ENCODE data around the gene ACKR4. TPM values are rescaled to one million over a fixed set of nuclear protein-coding genes. Genes with fewer than 3 reads are reported as not detected.

The ACKR4 gene
- total RNA-seq, 1 experiment from 2014 or later = not detected

DNA sequence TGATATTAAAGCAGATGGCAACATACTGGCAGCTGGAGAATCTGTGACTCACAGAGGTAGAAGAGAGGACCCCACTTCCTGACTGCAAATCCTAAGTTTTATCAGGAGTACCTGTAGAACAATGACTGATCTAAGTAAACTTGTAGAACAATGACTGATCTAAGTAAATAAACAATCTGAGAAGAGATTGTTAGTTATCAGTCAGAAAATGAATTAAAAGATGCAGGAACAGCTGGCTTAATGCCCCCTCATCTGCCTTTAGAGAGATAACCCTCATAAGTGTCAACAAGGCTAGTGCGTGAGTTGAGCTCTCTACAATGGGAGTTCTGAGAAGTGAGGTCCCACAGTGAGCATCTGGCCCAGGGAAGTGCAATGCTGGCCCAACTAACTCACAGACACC is 48.0 kb downstream of the ACKR4 start:
- TF ChIP-seq EZH2phosphoT487 (IDR thresholded peaks at IDR 0.05; ENCODE audit: borderline replicate concordance, low read length) = no peak
- TF ChIP-seq EZH2 (IDR thresholded peaks at IDR 0.05; ENCODE audit: low read length, unreplicated experiment) = no peak
- TF ChIP-seq, protein P1, sequence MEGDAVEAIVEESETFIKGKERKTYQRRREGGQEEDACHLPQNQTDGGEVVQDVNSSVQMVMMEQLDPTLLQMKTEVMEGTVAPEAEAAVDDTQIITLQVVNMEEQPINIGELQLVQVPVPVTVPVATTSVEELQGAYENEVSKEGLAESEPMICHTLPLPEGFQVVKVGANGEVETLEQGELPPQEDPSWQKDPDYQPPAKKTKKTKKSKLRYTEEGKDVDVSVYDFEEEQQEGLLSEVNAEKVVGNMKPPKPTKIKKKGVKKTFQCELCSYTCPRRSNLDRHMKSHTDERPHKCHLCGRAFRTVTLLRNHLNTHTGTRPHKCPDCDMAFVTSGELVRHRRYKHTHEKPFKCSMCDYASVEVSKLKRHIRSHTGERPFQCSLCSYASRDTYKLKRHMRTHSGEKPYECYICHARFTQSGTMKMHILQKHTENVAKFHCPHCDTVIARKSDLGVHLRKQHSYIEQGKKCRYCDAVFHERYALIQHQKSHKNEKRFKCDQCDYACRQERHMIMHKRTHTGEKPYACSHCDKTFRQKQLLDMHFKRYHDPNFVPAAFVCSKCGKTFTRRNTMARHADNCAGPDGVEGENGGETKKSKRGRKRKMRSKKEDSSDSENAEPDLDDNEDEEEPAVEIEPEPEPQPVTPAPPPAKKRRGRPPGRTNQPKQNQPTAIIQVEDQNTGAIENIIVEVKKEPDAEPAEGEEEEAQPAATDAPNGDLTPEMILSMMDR (conservative IDR thresholded peaks at IDR 0.05; ENCODE audit: low read depth, low read length) = no peak
- peaks cover 7% of the 10 kb centered on the region for H3K4me1 ChIP-seq (ENCODE audit: insufficient read depth, low read length)
- H3F3A ChIP-seq (ENCODE audit: low read length, unreplicated experiment) = no peaks in the 10 kb centered on the region
- H3K9ac ChIP-seq (ENCODE audit: low read length) = no peak overlapping the region
- POLR2A ChIA-PET (ENCODE audit: unreplicated experiment) = no interaction called here
- no peak overlapping the region for H2AFZ ChIP-seq (ENCODE audit: low read length)
- intact Hi-C loops (cut with micrococcal nuclease) = no loop called here
- H3K27ac ChIP-seq (ENCODE audit: low read length) = no peak overlapping the region
- H3K4me2 ChIP-seq (ENCODE audit: low read length) = no peak overlapping the region
- H3K4me3 ChIP-seq (ENCODE audit: low read length) = no peak overlapping the region
- CTCF ChIA-PET = no interaction called here
- DNase-seq = peak; percentile 38
- no peak; the same call in 1 of the 2 replicates for ATAC-seq
- no peaks in the 10 kb centered on the region for H3K36me3 ChIP-seq (ENCODE audit: low read depth, low read length)
- H3K79me2 ChIP-seq (ENCODE audit: low read length) = no peaks in the 10 kb centered on the region
- no TSS peak for BruUV-seq (replicated peaks)
- no peaks in the 10 kb centered on the region for H4K20me1 ChIP-seq (ENCODE audit: low read length)
- no peaks in the 10 kb centered on the region for H3K27me3 ChIP-seq (ENCODE audit: low read length)
- H3K9me2 ChIP-seq (replicated peaks; ENCODE audit: low read length) = no peaks in the 10 kb centered on the region
- no peaks in the 10 kb centered on the region for H3K9me3 ChIP-seq (ENCODE audit: low read length)

- no peak for DNase-seq
- intact Hi-C loops (cut with micrococcal nuclease) = no loop called here
These were observed 53.1 kb downstream of the ACKR4 start for GRCh38 chr3:132650153-132650552.

More at GRCh38 chr3:132650153-132650552, 53.1 kb downstream of the ACKR4 start:
- no peaks in the 10 kb centered on the region for H4K20me1 ChIP-seq (ENCODE audit: low read length)
- H3F3A ChIP-seq (ENCODE audit: low read length, unreplicated experiment) = no peaks in the 10 kb centered on the region
- H3K79me2 ChIP-seq (ENCODE audit: low read length) = no peaks in the 10 kb centered on the region
- H3K4me3 ChIP-seq (ENCODE audit: low read length) = no peak overlapping the region
- no peaks in the 10 kb centered on the region for H3K36me3 ChIP-seq (ENCODE audit: low read depth, low read length)
- no peak overlapping the region for H3K4me2 ChIP-seq (ENCODE audit: low read length)
- no peaks in the 10 kb centered on the region for H3K27me3 ChIP-seq (ENCODE audit: low read length)
- H3K9me2 ChIP-seq (replicated peaks; ENCODE audit: low read length) = no peaks in the 10 kb centered on the region
- no peak overlapping the region for H3K27ac ChIP-seq (ENCODE audit: low read length)
- no peak for ATAC-seq
- CTCF ChIA-PET = no interaction called here
- no peaks in the 10 kb centered on the region for H3K9me3 ChIP-seq (ENCODE audit: low read length)
- H3K9ac ChIP-seq (ENCODE audit: low read length) = no peak overlapping the region
- POLR2A ChIA-PET (ENCODE audit: unreplicated experiment) = no interaction called here
- H2AFZ ChIP-seq (ENCODE audit: low read length) = no peak overlapping the region
- TF ChIP-seq EZH2phosphoT487 (IDR thresholded peaks at IDR 0.05; ENCODE audit: borderline replicate concordance, low read length) (no peak), EZH2 (IDR thresholded peaks at IDR 0.05; ENCODE audit: low read length, unreplicated experiment) (no peak)
- TF ChIP-seq, protein P1 (conservative IDR thresholded peaks at IDR 0.05; ENCODE audit: low read depth, low read length) = no peak
- H3K4me1 ChIP-seq (ENCODE audit: insufficient read depth, low read length) = peaks cover 30% of the 10 kb centered on the region
- no TSS peak for BruUV-seq (replicated peaks)

Other genes with a start within 250 kb of the ACKR4 start
- 21.6 and 24.7 TPM in 2 replicates for gene DNAJC13, start 179.8 kb upstream of the ACKR4 start, total RNA-seq (2014; rRNA removed)
- gene ACAD11, start 62.5 kb downstream of the ACKR4 start, total RNA-seq (2014; rRNA removed) = 4.7 and 5.8 TPM in 2 replicates
- 66.6 and 78.7 TPM in 2 replicates for gene UBA5, start 63.1 kb downstream of the ACKR4 start, total RNA-seq (2014; rRNA removed)
- gene NPHP3, start 125.1 kb downstream of the ACKR4 start, total RNA-seq (2014; rRNA removed) = 6.2 and 7.7 TPM in 2 replicates